Right cardiac atrium (tissue), 5 donors: ENCODE measurements around the gene USP2. TPM values are rescaled to one million over a fixed set of nuclear protein-coding genes. Genes with fewer than 3 reads are reported as not detected.

Source experiments
- ATAC-seq, 2 donors: fragments of 200-7000 bp; cut with Tn5 transposase; one replicate each; pipeline versions ENCODE4 v1.8.0 to v1.9.1; 2020; ENCODE audit warnings: moderate library complexity in 2 of 2, mild to moderate bottlenecking in 1 of 2
- DNase-seq, 3 donors: peaks; one replicate each; pipeline ENCODE4 v3.0.0-alpha.2; 2020
- H3K27ac ChIP-seq: one replicate; pipeline ENCODE4 v1.5.1; 2013; ENCODE audit warnings: mild to moderate bottlenecking, low read length, control low read depth, moderate library complexity
- H3K27me3 ChIP-seq: one replicate; pipeline ENCODE4 v1.6.1; 2013; ENCODE audit not compliant: control insufficient read depth, insufficient read depth
- H3K4me1 ChIP-seq: one replicate; pipeline ENCODE4 v1.6.1; 2013; ENCODE audit warnings: low read length; ENCODE audit not compliant: control insufficient read depth, insufficient read depth
- H3K4me3 ChIP-seq: one replicate; pipeline ENCODE4 v1.5.1; 2013; ENCODE audit warnings: low read length, control low read depth
- H3K9me3 ChIP-seq: one replicate; pipeline ENCODE4 v1.6.1; 2013; ENCODE audit warnings: low read length; ENCODE audit not compliant: control insufficient read depth
- WGBS: extraction: QIAGEN DNeasy Blood & Tissue Kit; methylation state at CpG from one replicate; pipeline ENCODE4 v1.1.7; 2013; 5-methylcytosine and 5-hydroxymethylcytosine counted together
- intact Hi-C, 4 donors: fragments of 100-400 bp; cut with DNase I; formaldehyde crosslinking; loops; one replicate each; pipeline versions ENCODE4 v1.11.0 to v1.14.0; 2022 to 2023
- polyA plus RNA-seq: library from polyadenylated mRNA; stranded (reverse); fragments of 200-250 nt; gene quantifications from one replicate; pipeline ENCODE4 v1.2.3, GENCODE V29; 2013
- total RNA-seq, 4 donors: library from RNA; stranded (reverse); fragmentation: NEBNext Ultra II Directional; extraction: Animal tissue kit (Norgen Biotek cat#: 25700); gene quantifications; one replicate each; pipeline ENCODE4 v1.2.1, GENCODE V29; 2021
- donor health status: healthy with polysubstance abuse.
- donor health status: DM: no; HTN: yes; CAD: no.
- donor health status: DM: no; HTN: no; CAD: no.
- donor health status: DM: no; HTN: yes; CAD: no; lungs with severe emphysema.
- donor health status: DM: yes; HTN: yes; CAD: no.

The USP2 gene
- total and polyA plus RNA-seq, 5 donors = 57.1 to 98.4 (median 93.1) TPM

GRCh38 chr11:119347242-119347641 is 34.2 kb downstream of the USP2 start:
- ATAC-seq = no peak
- Histone ChIP-seq H3K4me1 (no peaks in the 10 kb centered on the region), H3K4me3 (no peak overlapping the region), H3K27ac (no peak overlapping the region), H3K27me3 (no peaks in the 10 kb centered on the region), H3K9me3 (no peaks in the 10 kb centered on the region)
- intact Hi-C loops = no loop called here
- 67% methylated on average over 2 of the region's 2 CpGs for WGBS
- DNase-seq = no peak

- Histone ChIP-seq H3K27ac (no peak within 1 kb of the TSS), H3K27me3 (no peaks in the 10 kb centered on the region), H3K4me3 (no peak within 1 kb of the TSS), H3K4me1 (no peaks in the 10 kb centered on the region), H3K9me3 (no peaks in the 10 kb centered on the region)
- DNase-seq (no peak), ATAC-seq (no peak)
- intact Hi-C loops = no loop called here
- WGBS = 66% methylated on average over 6 of the region's 6 CpGs
Measured at GRCh38 chr11:119346605-119347004, 34.9 kb downstream of the USP2 start, which contains the start of gene MFRP. TSS of gene MFRP (minus strand) at chr11:119346705. CDS start at chr11:119346513, 192 bp downstream.

- intact Hi-C loops = no loop called here
- no peak for ATAC-seq
Measured at GRCh38 chr11:119345685-119346084, 35.8 kb downstream of the USP2 start.

DNA sequence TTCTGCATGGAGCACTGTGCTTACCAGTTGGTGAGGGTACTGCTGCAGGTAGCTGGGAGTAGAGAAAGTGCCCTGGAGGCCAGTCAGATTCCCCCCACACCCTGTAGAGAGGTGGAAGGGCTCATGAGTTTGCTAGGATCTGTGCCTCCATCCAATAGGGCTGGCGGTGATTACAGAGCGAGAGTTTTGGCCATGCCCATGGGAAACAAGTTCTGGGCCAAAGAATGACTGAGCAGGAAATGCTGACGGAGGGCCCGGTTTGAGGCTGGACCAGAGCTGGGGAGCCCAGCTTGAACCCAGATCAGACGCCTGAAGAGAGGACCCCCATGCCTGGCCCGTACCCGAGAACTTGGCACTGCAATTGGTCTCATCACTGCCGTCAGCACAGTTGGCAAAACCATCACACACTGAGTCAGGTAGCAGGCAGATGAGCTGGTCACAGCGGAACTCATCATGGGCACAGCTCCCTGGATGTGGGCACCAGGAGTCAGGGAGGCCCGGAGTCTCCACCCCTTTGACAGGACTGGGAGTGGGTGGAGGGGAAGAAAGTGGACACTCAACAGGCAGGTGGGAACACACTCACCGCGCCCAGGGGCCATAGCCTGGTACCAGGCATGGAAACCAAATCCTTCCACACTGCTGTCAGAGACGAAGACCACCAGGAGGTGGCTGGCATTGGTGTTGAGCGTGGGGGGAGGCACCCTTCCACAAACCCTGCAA is 37.0 kb downstream of the USP2 start:
- no peak for DNase-seq
- Histone ChIP-seq H3K4me3 (no peak overlapping the region), H3K27me3 (no peaks in the 10 kb centered on the region), H3K27ac (no peak overlapping the region), H3K4me1 (peaks cover 8% of the 10 kb centered on the region), H3K9me3 (no peaks in the 10 kb centered on the region)
- WGBS = 70% methylated on average over 14 of the region's 14 CpGs
- ATAC-seq = no peak
- intact Hi-C loops = no loop called here

More at GRCh38 chr11:119345685-119346084, 35.8 kb downstream of the USP2 start:
- H3K27me3 ChIP-seq = no peaks in the 10 kb centered on the region
- H3K4me3 ChIP-seq = no peak overlapping the region
- 92% methylated on average over 12 of the region's 12 CpGs for WGBS
- H3K9me3 ChIP-seq = no peaks in the 10 kb centered on the region
- H3K27ac ChIP-seq = no peak overlapping the region
- peaks cover 8% of the 10 kb centered on the region for H3K4me1 ChIP-seq
- DNase-seq = no peak

- 90% methylated on average over 7 of the region's 7 CpGs for WGBS
- no peaks in the 10 kb centered on the region for H3K27me3 ChIP-seq
- H3K27ac ChIP-seq = no peak overlapping the region
- intact Hi-C loops = no loop called here
- DNase-seq (no peak), ATAC-seq (no peak)
- peaks cover 14% of the 10 kb centered on the region for H3K4me1 ChIP-seq
- H3K4me3 ChIP-seq = no peak overlapping the region
- no peaks in the 10 kb centered on the region for H3K9me3 ChIP-seq
Measured at GRCh38 chr11:119343726-119344125, 37.8 kb downstream of the USP2 start.

DNA sequence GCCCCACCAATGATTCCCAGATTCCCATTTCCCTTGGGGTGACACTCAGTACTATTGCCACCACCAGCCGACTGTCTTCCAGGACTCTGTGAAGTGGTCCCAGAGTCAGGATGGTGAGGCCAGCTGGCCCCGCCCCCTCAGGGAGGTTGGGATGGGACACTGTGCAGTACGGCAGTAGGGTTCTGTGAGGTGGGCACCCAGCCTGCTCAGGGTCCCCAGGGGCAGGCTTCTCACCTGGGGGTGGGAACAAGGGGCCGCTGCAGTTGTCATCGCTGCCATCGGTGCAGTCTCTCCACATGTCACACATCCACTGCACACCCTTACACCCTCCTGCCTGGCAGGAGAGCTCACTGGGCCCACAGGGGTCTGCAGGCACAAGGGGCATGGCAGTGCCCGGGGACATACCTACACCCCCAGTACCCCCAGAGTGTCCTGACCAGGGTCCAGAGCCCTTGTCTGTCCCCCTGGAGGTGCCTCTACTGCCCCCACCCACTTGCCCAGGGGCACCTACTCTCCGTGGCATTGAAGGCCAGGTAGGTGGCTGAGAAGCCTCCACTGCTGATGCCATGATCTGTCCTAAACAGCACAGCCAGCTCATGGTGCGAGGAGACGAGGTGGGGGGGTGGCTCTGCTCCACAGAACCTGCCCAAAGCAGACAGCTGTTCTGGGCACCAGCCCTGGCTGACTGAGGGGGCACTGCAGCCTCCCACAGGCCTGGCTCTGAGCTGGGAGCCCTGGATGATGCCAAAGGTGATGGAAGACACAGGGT is 38.9 kb downstream of the USP2 start:
- Histone ChIP-seq H3K9me3 (no peaks in the 10 kb centered on the region), H3K4me3 (no peak overlapping the region), H3K4me1 (peaks cover 14% of the 10 kb centered on the region), H3K27ac (no peak overlapping the region), H3K27me3 (no peaks in the 10 kb centered on the region)
- ATAC-seq (no peak), DNase-seq (peak in 1 of 3 donors; percentile 63)
- WGBS = 82% methylated on average over 10 of the region's 10 CpGs
- intact Hi-C loops = no loop called here

- Histone ChIP-seq H3K27ac (no peak overlapping the region), H3K4me3 (no peak overlapping the region), H3K9me3 (no peaks in the 10 kb centered on the region), H3K27me3 (no peaks in the 10 kb centered on the region), H3K4me1 (peaks cover 14% of the 10 kb centered on the region)
- WGBS = 81% methylated on average over 7 of the region's 7 CpGs
- intact Hi-C loops = no loop called here
- no peak for ATAC-seq
- DNase-seq = no peak
Measured at GRCh38 chr11:119342023-119342300, 39.5 kb downstream of the USP2 start.

- H3K4me3 ChIP-seq = no peak overlapping the region
- peak overlapping the region; percentile 59 for H3K27ac ChIP-seq
- H3K9me3 ChIP-seq = no peaks in the 10 kb centered on the region
- intact Hi-C loops = no loop called here
- H3K27me3 ChIP-seq = no peaks in the 10 kb centered on the region
- H3K4me1 ChIP-seq = peaks cover 14% of the 10 kb centered on the region
- 55% methylated on average over 16 of the region's 16 CpGs for WGBS
- peak in 1 of 3 donors; percentile 67 for DNase-seq
- peak in 1 of 2 donors; percentile 1 for ATAC-seq
Measured at GRCh38 chr11:119341222-119342022, 40.1 kb downstream of the USP2 start.

GRCh38 chr11:119340335-119341221 is 40.9 kb downstream of the USP2 start, which contains the start of gene C1QTNF5:
TSS of gene C1QTNF5 (minus strand) at chr11:119340883. CDS start at chr11:119340397, 486 bp downstream.
- H3K4me1 ChIP-seq = peaks cover 14% of the 10 kb centered on the region
- 3% methylated on average over 53 of the region's 53 CpGs for WGBS

DNA sequence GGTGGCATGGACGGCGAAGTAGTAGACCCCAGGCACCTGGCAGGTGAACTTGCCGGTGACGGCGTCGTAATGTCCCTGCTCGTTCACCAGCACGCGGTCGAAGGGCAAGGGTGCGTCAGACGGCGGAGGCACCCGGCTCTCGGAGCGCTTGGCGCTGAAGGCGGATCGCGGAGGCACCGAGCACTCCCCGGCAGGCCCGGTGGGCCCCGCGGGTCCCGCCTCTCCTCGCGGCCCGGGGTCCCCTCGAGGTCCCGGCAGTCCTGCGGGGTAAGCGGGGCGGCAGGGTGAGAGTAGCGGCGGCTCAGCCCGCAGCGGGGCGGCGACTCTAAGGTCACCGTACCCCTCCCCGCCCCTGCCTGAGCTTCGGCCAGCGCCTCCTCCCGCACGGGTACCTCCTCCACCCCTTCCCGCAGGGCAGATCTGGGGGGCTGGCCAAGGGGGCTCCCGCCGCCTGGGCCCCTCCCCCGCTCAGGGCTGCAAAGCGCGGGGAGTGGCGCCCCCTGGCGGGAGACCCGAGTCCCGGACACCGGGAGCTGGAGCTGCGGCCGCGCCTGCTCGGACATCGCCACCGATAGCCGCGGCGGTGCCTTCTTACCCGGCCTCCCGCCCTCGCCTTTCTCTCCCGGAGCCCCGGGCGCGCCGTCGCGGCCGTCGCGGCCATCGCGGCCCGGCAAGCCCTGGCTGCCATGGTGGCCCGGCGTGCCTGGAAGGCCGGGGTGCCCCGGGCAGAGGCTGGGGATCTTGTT is 41.7 kb downstream of the USP2 start:
- DNase-seq = peak; percentile 83 to 93 (median 91)
- intact Hi-C loops = no loop called here
- WGBS = 2% methylated on average over 86 of the region's 86 CpGs

More at GRCh38 chr11:119340335-119341221, 40.9 kb downstream of the USP2 start, which contains the start of gene C1QTNF5:
- H3K27me3 ChIP-seq = no peaks in the 10 kb centered on the region
- no peaks in the 10 kb centered on the region for H3K9me3 ChIP-seq
- intact Hi-C loops = no loop called here
- DNase-seq (peak; percentile 91 to 97 (median 96)), ATAC-seq (peak; percentile 64 to 74)
- H3K4me3 ChIP-seq = peak within 1 kb of the TSS; percentile 44
- H3K27ac ChIP-seq = peak within 1 kb of the TSS; percentile 59

More for the DNA sequence above, 41.7 kb downstream of the USP2 start:
- Histone ChIP-seq H3K4me1 (peaks cover 21% of the 10 kb centered on the region), H3K4me3 (peak overlapping the region; percentile 44), H3K27ac (peak overlapping the region; percentile 59), H3K9me3 (no peaks in the 10 kb centered on the region), H3K27me3 (no peaks in the 10 kb centered on the region)
- ATAC-seq = peak; percentile 66 to 68
